Muscle of arm (tissue), 12 donors: ENCODE measurements around the gene FLT3LG. TPM values are rescaled to one million over a fixed set of nuclear protein-coding genes. Genes with fewer than 3 reads are reported as not detected.

Experiments used
- DNase-seq: peaks from one replicate; pipeline ENCODE4 v3.0.0-alpha.2; 2013
- polyA plus RNA-seq, 12 donors: library from polyadenylated mRNA; unstranded; fragments of 120-200 nt; gene quantifications; one replicate each; pipeline ENCODE4 v1.2.1, GENCODE V29; 2013; ENCODE audit not compliant: insufficient read length in 12 of 12

Gene FLT3LG
- polyA plus RNA-seq, 12 donors: 1.8 to 8.7 (median 2.7) TPM; not detected in 2

DNA sequence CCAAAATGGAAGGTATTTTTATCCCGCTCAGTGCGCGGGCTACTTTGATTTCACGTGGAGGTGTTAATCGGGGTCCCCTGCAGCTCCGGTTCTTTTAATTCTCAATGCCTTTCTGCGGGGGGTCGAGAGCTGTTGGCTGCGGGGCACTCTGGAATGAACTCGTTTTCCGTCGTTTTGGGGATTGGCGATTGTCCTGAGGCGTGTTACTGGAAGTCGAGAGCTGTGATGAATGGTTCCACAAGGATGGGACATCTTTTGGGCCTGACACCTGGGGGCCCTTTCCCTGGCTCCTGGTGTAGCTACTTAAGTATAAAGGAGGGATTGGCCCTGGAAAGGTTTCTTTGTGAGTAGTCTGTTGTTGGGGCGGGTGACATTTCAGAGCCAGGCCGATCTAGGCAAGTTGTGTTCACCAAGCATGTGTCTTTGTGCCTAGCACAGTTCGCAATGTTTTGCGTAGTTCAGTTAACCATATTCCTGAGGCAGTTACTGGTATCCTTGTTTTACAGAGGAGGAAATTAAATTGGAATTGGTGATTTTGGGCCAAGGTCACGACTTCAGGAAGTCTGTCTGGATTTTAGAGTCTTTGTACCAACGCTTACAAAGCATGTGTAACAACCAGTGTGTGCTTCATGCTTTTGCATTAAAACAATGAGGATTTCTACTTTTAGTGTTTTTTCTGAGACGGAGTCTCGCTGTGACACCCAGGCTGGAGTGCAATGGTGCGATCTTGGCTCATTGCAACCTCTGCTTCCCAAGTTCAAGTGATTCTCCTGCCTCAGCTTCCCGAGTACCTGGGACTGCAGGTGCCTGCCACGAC is 14.2 kb downstream of the FLT3LG start:
- no peak for DNase-seq

DNA sequence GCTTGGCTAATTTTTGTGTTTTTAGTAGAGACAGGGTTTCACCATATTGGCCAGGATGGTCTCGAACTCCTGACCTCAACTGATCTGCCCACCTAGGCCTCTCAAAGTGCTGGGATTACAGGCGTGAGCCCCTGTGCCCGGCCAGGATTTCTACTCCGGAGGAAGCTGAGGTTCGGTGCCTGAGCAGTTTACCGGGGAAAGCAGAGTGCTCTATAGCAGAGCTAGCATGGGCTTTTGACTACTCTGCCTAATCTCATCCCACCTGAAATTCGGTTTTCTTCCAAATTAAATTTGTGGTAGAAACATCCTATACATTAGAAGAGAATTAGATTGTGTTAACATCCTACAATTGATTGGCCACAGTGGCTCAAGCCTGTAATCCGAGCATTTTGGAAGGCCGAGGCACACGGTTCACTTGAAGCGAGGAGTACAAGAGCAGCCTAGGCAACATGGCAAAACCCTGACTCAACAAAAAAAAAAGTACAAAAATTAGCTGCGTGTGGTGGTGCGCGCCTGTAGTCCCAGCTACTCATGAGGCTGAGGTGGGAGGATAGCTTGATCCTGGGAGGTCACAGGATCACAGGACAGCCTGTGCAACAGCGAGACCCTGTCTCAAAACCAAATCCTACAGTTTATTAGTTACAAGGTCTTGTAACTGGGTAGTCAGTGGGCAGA is 15.0 kb downstream of the FLT3LG start:
- no peak for DNase-seq

DNA sequence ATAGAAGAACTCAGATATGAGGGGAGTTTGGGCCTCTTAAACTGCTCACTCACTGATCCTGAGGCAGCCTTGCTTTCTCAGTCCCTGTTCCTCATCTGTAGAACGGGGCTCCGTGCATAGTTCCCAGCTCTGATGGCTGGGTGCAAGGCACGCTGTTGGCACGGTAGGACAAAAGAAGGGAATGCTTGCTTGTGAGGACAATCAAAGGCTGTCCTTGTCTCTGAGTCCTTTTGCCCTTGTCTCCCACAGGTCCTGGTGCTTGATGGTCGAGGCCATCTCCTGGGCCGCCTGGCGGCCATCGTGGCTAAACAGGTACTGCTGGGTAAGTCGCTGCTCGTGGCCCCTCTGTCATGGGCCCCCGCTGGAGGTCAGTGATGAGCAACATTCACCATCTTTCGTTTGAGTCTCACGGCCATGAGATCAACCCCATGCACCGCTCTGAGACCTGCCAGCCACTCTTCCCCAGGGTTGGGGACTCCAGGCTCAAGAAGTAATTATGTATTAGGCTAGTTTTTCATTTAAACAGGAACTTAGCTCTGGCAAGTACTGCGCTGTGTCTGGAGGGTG is 15.7 kb downstream of the FLT3LG start:
- no peak for DNase-seq

DNA sequence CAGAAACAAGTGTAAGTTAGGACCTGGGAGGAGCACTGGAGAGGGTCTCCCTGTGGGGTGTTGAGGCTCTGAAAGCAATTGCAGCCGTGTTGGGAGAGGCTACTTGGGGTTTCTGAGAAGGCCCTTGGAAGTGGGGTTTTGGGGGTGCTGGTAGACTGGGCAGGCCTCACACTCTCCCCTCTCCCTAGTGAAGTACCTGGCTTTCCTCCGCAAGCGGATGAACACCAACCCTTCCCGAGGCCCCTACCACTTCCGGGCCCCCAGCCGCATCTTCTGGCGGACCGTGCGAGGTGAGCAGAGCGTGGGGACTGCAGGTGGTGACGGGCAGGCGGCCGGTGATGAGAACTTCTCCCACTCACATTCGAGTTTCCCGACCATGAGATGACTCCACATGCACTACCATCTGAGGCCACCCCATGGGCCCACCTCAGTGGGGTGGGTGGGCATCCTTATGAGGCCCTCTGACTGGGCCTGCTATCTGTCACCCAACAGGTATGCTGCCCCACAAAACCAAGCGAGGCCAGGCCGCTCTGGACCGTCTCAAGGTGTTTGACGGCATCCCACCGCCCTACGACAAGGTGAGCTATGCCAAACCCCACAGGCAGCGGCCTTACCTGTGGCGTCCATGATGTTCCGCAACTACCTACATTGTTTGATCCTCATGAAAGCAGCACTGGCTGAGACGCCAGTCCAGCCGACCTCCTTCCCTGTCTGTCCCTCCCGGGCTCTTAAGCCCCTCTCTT is 16.4 kb downstream of the FLT3LG start:
- no peak for DNase-seq

DNA sequence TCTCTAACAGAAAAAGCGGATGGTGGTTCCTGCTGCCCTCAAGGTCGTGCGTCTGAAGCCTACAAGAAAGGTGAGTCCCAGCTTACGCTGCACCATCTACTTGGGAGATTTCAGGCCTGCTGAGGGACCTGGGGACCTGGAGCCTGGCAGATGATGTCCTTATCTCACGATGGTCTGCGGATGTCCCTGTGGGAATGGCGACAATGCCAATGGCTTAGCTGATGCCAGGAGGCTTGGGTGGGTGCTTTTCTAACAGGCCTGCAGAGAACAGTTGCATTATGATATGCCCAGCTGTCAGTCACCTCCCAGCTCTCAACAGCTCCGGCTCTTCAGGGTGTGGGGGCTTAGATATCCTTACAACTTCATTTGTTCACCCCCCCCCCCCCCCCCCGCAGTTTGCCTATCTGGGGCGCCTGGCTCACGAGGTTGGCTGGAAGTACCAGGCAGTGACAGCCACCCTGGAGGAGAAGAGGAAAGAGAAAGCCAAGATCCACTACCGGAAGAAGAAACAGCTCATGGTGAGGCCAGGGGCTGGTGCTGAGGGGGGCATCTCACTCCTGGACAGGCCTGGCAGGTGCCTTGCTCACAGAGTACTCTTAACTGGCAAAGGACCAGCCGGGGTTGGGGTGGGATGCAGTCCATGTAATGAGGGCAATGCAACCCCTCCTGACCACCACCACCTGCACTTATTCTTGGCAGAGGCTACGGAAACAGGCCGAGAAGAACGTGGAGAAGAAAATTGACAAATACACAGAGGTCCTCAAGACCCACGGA is 17.2 kb downstream of the FLT3LG start:
- no peak for DNase-seq

DNA sequence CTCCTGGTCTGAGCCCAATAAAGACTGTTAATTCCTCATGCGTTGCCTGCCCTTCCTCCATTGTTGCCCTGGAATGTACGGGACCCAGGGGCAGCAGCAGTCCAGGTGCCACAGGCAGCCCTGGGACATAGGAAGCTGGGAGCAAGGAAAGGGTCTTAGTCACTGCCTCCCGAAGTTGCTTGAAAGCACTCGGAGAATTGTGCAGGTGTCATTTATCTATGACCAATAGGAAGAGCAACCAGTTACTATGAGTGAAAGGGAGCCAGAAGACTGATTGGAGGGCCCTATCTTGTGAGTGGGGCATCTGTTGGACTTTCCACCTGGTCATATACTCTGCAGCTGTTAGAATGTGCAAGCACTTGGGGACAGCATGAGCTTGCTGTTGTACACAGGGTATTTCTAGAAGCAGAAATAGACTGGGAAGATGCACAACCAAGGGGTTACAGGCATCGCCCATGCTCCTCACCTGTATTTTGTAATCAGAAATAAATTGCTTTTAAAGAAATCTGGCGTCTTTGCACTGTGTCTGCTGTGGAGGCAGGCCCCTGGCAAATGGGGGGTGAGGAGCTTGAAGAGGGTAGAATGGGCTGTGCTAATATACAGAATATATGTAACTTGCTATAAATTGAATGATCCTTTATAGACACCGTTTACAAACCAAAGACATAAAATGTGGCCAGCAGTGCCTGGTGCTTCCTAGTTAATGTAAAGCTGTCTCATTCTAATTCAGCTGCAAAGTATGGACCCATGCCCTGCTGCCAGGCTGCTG is 18.0 kb downstream of the FLT3LG start:
- DNase-seq: no peak

DNA sequence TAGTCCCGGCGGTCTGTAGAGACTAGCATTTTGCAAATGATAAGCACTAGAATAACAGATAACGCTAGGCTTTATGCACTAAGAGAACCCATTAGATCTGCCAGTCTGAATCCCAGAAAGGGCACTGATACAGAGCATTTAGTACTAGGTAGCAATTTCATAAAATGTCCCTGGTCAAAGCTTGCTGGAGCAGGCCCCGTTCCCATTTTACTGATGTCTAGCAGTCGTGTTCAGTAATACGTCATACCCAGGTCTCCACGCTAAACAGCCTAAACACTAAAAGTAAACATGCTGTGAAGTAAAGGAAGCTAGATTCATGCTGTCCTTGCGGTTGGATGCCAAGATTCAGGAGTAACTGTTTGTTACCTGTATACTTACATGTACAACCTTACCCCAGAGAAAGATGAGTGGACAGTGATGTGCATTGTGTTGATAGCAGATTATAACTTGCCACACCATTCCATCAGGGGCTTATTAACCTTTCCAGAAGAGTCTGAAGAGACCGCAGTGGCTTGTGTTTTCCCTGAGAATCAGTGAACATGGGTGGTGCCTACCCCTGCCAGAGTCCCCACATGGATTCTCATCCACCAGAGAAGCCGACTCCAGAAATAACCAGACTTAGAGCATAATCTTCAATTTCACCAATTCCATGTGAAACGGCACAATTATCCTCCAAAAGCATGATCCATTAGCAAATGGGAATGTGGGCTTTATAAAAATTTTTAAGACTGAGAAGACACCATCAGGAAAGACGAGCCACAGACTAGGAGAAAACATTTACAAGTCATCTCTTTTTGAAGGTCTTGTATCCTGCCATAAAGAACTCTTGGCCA is 18.8 kb downstream of the FLT3LG start:
- DNase-seq: no peak

DNA sequence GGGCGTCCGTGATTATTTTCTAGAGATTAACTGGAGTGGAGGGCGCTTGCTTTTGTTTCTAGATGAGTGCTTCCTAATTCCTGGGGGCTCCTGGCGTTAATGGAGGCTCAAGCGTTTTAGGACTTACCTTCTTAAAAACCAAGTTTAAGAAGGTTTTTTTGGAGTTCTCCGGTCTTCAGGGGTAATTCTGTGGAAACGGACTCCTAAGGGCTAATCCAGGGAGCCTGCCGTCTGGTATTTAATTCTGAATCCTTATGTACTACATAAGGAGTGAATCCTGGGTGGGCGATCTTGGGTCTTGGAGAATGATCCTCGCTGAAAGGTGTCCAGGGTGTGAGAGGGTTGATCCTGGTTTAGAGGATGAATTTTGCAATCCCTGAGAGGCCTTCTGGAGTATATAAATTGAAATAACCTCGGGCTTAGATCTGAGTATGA is 22.6 kb downstream of the FLT3LG start:
- no peak for DNase-seq

DNA sequence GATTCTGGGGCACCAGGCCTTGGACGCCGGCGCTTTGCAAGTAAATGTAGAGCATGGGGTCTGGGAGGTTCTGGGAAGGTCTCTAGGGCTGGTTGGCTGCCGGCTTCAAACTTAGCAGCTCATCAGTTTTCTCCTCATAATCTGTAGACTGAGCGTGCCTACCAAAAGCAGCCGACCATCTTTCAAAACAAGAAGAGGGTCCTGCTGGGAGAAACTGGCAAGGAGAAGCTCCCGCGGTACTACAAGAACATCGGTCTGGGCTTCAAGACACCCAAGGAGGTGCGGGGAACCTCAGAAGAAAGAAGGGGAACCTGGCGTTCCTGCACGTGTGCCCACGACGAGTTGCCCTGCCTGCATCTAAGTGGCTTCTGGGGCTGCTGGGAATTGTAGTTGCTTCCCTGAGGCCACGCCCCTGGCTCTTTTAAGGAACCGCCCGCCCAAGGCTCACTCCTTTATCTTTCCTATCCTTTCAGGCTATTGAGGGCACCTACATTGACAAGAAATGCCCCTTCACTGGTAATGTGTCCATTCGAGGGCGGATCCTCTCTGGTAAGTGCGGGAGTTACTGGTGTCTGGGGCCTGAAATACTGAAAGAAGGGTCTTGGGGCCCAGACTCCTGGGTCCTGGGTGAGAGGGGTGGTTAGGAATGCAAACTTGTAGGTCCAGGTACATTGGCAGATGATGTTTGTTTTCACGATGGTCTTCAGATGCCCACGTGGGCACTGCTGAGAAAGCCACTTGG is 23.2 kb downstream of the FLT3LG start:
- DNase-seq: no peak

DNA sequence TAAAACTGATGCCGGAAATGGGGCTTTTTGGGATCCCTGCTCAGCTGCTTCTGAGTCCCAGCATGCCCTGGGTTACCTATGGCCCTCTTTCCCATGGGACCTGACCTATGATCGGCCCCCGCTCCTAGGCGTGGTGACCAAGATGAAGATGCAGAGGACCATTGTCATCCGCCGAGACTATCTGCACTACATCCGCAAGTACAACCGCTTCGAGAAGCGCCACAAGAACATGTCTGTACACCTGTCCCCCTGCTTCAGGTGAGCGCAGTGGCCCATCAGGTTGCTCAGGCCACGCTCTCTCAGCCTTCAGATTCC is 23.7 kb downstream of the FLT3LG start:
- DNase-seq: no peak

DNA sequence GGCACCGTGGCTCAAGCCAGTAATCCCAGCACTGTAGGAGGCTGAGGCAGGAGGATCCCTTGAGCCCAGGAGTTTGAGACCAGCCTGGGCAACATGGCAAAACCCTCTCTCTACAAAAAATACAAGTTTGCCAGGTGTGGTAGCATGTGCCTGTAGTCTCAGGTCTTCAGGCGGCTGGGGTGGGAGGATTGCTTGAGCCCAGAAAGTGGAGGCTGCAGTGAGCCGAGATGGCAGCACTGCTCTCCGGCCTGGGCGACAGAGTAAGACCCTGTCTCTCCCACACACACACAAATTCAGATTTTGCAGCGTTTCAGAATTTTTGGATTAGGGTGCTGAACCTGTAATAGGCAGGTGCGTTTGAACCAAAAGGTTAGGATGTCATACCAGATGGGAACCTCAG is 24.5 kb downstream of the FLT3LG start:
- DNase-seq: no peak

DNA sequence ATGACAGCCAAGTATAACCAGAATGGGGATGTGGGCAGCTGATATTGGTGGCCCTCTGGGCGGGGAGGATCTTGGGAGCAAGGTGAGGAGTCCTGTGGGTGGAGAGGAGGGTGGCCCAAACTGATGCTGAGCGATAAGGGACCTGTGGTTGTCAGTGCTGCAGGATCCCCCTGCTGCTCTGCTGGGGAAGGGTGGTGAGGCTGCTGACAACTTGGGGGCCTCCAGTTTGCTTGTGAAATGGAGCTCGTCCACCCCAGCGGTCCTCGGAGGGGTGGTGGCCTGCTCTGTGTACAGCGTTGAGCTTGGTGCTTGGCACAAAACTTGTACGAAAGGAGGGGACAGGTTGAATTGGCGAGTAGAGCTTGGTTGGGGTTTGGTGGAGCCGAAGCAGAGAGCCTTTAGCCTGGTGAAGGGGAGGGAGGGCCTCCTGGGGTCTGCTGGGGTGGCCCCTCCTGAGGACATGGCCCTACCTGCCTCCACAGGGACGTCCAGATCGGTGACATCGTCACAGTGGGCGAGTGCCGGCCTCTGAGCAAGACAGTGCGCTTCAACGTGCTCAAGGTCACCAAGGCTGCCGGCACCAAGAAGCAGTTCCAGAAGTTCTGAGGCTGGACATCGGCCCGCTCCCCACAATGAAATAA is 25.1 kb downstream of the FLT3LG start:
- DNase-seq: no peak

DNA sequence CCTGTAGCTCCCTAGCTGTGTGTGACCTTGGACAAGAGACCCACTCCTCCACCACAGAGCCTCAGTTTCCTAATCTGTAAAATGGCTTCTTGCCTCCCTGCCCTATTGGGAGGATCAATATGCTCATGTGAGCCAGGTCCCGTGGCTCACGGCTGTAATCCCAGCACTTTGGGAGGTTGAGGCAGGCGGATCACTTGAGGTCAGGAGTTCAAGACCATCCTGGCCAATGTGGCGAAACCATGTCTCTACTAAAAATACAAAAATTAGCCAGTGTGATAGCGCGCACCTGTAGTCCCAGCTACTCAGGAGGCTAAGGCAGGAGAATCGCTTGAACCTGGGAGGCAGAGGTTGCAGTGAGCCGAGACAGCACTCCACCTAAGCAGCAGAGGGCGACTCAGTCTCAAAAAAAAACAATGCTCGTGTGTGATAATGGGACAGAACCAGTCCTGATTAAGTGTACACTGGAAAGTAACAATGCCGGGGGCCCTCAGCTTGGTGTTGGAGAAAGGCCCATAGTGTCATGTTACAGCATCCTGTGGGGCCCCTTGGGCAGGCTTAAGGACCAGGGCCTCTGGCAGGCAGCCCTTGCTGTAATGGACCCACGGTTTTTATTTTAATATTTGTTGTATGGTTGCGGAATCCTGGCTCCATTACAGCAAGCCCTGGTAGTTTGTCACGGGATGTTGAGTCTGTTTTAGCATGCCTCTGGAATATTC is 29.0 kb downstream of the FLT3LG start:
- DNase-seq: peak; percentile 79

DNA sequence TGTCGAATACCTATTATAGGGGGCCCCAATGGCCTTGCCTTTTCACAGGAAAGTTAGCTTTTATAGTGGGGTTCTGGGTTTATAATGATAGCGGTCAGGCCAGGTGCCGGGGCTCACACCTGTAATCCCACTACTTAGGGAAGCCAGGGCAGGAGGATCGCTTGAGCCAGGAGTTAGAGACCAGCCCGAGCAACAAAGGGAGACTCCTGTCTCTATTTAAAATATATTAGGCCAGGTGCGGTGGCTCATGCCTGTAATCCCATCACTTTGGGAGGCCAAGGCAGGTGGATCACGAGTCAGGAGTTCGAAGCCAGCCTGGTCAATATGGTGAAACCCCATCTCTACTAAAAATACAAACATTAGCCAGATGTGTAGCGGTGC is 29.6 kb downstream of the FLT3LG start:
- no peak for DNase-seq

DNA sequence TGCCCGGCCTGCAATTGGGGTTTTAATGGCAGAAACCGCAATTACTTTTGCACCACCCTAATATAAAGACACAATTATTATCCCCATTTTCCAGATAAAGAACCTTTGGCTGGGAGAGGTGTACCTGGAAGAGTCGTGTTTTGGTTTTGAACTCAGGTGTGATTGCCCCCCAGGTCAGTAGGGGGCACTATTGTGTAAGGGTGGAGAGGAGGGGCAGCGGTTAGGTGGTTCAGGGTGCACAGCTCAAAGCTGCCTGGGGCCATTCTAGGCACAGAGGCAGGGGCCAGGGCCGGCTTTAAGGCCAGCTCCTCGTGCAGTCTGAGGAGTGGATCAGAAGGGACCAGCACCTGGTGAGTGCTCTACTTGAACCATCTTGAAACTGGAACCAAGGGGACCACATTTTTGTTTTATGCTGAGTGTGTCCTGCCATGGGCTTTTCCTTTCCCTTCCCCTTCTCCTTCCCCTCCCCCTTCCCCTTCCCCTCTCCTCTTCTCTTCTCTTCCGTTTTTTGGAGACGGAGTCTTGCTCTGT is 32.6 kb downstream of the FLT3LG start:
- no peak for DNase-seq

DNA sequence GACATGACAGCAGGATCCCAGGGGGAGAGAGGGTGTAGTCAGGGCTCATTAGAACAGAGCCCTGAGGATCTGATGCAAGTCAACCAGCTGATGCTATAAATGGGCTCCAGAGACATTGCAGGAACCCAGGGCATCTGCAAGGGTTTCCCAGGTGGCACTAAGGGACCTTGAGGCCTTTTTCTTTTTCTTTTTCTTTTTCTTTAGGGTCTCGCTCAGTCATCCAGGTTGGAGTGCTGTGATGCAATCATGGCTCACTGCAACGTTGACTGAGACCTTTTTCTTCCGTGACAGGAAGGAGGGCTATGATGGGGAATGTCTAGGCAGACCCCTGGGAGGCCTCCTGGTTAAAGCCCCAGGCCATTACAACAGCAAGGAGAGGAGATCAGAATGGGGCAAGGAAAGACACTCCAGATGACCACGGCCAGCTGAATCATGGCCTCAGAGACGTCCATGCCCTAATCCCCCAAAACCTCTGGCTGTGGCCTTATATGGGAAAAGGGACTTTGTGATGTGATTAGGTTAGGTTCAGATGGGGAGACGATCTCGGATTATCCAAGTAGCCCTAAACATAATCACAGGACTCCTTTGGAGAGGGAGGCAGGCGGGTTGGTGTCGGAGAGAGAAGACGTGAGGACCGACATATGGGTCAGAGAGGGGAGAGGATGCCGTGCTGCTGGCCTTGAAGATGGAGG is 33.9 kb downstream of the FLT3LG start:
- no peak for DNase-seq
